GM23338 (cell line): ENCODE results near the gene GDPD5. TPM values are rescaled to one million over a fixed set of nuclear protein-coding genes. Genes with fewer than 3 reads are reported as not detected.

Source experiments
- ATAC-seq: fragments of 200-7000 bp; cut with Tn5 transposase; 3 replicates; pipeline ENCODE4 v1.9.1; 2020
- DNase-seq: peaks from one replicate; pipeline ENCODE4 v3.0.0-alpha.2; 2015; ENCODE audit warnings: low spot score
- H2AFZ ChIP-seq: fragments of 200-600 bp; sonication (generic); 2 replicates; pipeline ENCODE4 v1.8.0; 2016; ENCODE audit warnings: antibody characterized with exemption, mild to moderate bottlenecking, moderate library complexity
- H3F3A ChIP-seq: fragments of 200-600 bp; sonication (generic); replicated peaks from 2 replicates; pipeline ENCODE4 v1.8.0; 2017; ENCODE audit warnings: antibody characterized with exemption, mixed run types, low read depth
- H3K27ac ChIP-seq: fragments of 200-600 bp; sonication (generic); 2 replicates; pipeline ENCODE4 v1.6.1; 2016; ENCODE audit warnings: low read depth
- H3K27me3 ChIP-seq: fragments of 200-600 bp; sonication (generic); 2 replicates; pipeline ENCODE4 v1.8.0; 2016; ENCODE audit warnings: mild to moderate bottlenecking, mixed run types, moderate library complexity; ENCODE audit not compliant: insufficient read depth
- H3K36me3 ChIP-seq: fragments of 200-600 bp; sonication (generic); 2 replicates; pipeline ENCODE4 v1.8.0; 2016; ENCODE audit warnings: mild to moderate bottlenecking; ENCODE audit not compliant: insufficient read depth
- H3K4me1 ChIP-seq: fragments of 200-600 bp; sonication (generic); 2 replicates; pipeline ENCODE4 v1.8.0; 2016; ENCODE audit warnings: mild to moderate bottlenecking, moderate library complexity; ENCODE audit not compliant: insufficient read depth
- H3K4me2 ChIP-seq: fragments of 200-600 bp; sonication (generic); 2 replicates; pipeline ENCODE4 v1.7.1; 2017; ENCODE audit warnings: mixed run types
- H3K4me3 ChIP-seq: fragments of 200-600 bp; sonication (generic); 2 replicates; pipeline ENCODE4 v1.6.1; 2016; ENCODE audit warnings: mixed run types
- H3K79me2 ChIP-seq: fragments of 200-600 bp; sonication (generic); replicated peaks from 2 replicates; pipeline ENCODE4 v1.8.0; 2017; ENCODE audit warnings: mild to moderate bottlenecking; ENCODE audit not compliant: insufficient read depth
- H3K9me2 ChIP-seq: fragments of 200-600 bp; sonication (generic); 2 replicates; pipeline ENCODE4 v1.8.0; 2017; ENCODE audit not compliant: insufficient read depth
- H4K20me1 ChIP-seq: fragments of 200-600 bp; sonication (generic); replicated peaks from 2 replicates; pipeline ENCODE4 v1.8.0; 2017; ENCODE audit warnings: mild to moderate bottlenecking; ENCODE audit not compliant: insufficient read depth
- H3K27ac Mint-ChIP-seq: 2 replicates; pipeline ENCODE4 v1.8.0; 2020; ENCODE audit warnings: inconsistent platforms, mild to moderate bottlenecking, moderate library complexity, mixed read lengths
- H3K27me3 Mint-ChIP-seq: 3 replicates; pipeline ENCODE4 v1.8.0; 2022; ENCODE audit warnings: low read depth, mild to moderate bottlenecking, moderate library complexity, mixed read lengths, inconsistent platforms; ENCODE audit not compliant: insufficient read depth, poor library complexity
- H3K36me3 Mint-ChIP-seq: 3 replicates; pipeline ENCODE4 v1.8.0; 2021; ENCODE audit warnings: low read depth, mild to moderate bottlenecking, inconsistent platforms, moderate library complexity, mixed read lengths
- H3K4me1 Mint-ChIP-seq: 3 replicates; pipeline ENCODE4 v1.8.0; 2020; ENCODE audit warnings: mild to moderate bottlenecking, inconsistent platforms, mixed read lengths
- H3K4me3 Mint-ChIP-seq: 3 replicates; pipeline ENCODE4 v1.8.0; 2021; ENCODE audit warnings: moderate library complexity, mild to moderate bottlenecking, inconsistent platforms, mixed read lengths
- H3K9me3 Mint-ChIP-seq: 3 replicates; pipeline ENCODE4 v1.8.0; 2020; ENCODE audit warnings: moderate library complexity, mild to moderate bottlenecking, inconsistent platforms, mixed read lengths
- EZH2phosphoT487 ChIP-seq: fragments of 200-600 bp; sonication (generic); IDR thresholded peaks from one replicate; pipeline ENCODE4 v1.8.1; 2018; ENCODE audit warnings: antibody characterized with exemption; ENCODE audit not compliant: unreplicated experiment
- JUNB ChIP-seq: IDR thresholded peaks from one replicate; pipeline ENCODE4 v1.6.1; 2016; ENCODE audit warnings: antibody characterized with exemption; ENCODE audit not compliant: unreplicated experiment
- POLR2AphosphoS5 ChIP-seq: IDR thresholded peaks from 2 replicates; pipeline ENCODE4 v1.6.1; 2016; ENCODE audit warnings: antibody characterized with exemption, low read depth
- REST ChIP-seq: IDR thresholded peaks from one replicate; pipeline ENCODE4 v1.6.1; 2018; ENCODE audit warnings: antibody characterized with exemption; ENCODE audit not compliant: unreplicated experiment
- ZNF462 ChIP-seq: fragments of 250-450 bp; sonication (Bioruptor Pico); IDR thresholded peaks from 2 replicates; pipeline ENCODE4 v1.5.0; 2020; ENCODE audit warnings: mild to moderate bottlenecking, moderate library complexity
- polyA plus RNA-seq: library from polyadenylated mRNA; unstranded; fragments of >200 nt; fragmentation: Nextera tagmentation; extraction: Ambion mirVana; gene quantifications from 2 replicates; pipeline ENCODE4 v1.2.1, GENCODE V29; 2016
- total RNA-seq: library from RNA; depleted of rRNA; stranded (reverse); fragments of >200 nt; shearing (Covaris generic); gene quantifications from 2 replicates; pipeline ENCODE4 v1.2.3, GENCODE V29; 2014

The GDPD5 gene
- total and polyA plus RNA-seq, 2 experiments from 2014 or later: 1.6 to 4.9 TPM

- TF ChIP-seq ZNF462 (CRISPR knock-in tag): no peak
- TF ChIP-seq EZH2phosphoT487: no peak
Measured at GRCh38 chr11:75456596-75457183, 69.1 kb downstream of the GDPD5 start (continued).

- no peak overlapping the region for H3K27ac Mint-ChIP-seq
- Histone ChIP-seq H3K4me3 (no peak overlapping the region), H3K79me2 (no peaks in the 10 kb centered on the region), H3F3A (no peaks in the 10 kb centered on the region), H3K4me1 (no peaks in the 10 kb centered on the region; the same call in 1 of the 2 replicates), H3K9me2 (no peaks in the 10 kb centered on the region), H3K36me3 (no peaks in the 10 kb centered on the region), H3K27ac (no peak overlapping the region), H2AFZ (no peak overlapping the region), H4K20me1 (no peaks in the 10 kb centered on the region), H3K4me2 (no peak overlapping the region), H3K27me3 (peaks cover 6% of the 10 kb centered on the region)
- peaks cover 17% of the 10 kb centered on the region for H3K4me1 Mint-ChIP-seq
- H3K36me3 Mint-ChIP-seq: no peaks in the 10 kb centered on the region
- no peak overlapping the region for H3K4me3 Mint-ChIP-seq
- H3K9me3 Mint-ChIP-seq: no peaks in the 10 kb centered on the region
- DNase-seq: no peak
- peaks cover 10% of the 10 kb centered on the region for H3K27me3 Mint-ChIP-seq
- no peak for ATAC-seq
- no peak for TF ChIP-seq ZNF462 (CRISPR knock-in tag)
- no peak for TF ChIP-seq POLR2AphosphoS5
- TF ChIP-seq REST: no peak
- no peak for TF ChIP-seq JUNB
Measured at GRCh38 chr11:75454987-75455386, 70.8 kb downstream of the GDPD5 start.
